HL-60 (cell line): ENCODE measurements around the gene MARF1.
"Not testable (repeated sequence)": the region's sequence is repeated elsewhere in the genome, so short reads cannot be mapped to it uniquely, and the experiment has no call there.

ENCODE experiments used
- DNase-seq, 2 experiments: peaks; one replicate each; pipeline ENCODE4 v3.0.0-alpha.2; 2010 to 2020; ENCODE audit warnings: low read depth in 1 of 2, low spot score in 1 of 2
- H3K27ac ChIP-seq: fragments of 250-450 bp; sonication (Bioruptor Pico); replicated peaks from 2 replicates; pipeline ENCODE4 v1.5.1; 2020; ENCODE audit warnings: mild to moderate bottlenecking, moderate library complexity
- H3K27me3 ChIP-seq: fragments of 250-450 bp; sonication (Bioruptor Pico); 2 replicates; pipeline ENCODE4 v1.5.1; 2021; ENCODE audit warnings: mild to moderate bottlenecking, moderate library complexity; ENCODE audit not compliant: insufficient read depth, poor library complexity, severe bottlenecking
- H3K4me3 ChIP-seq: replicated peaks from 2 replicates; pipeline ENCODE4 v1.5.1; 2011; ENCODE audit warnings: mild to moderate bottlenecking, control low read depth, low read length; ENCODE audit not compliant: insufficient read depth
- CTCF ChIP-seq: IDR thresholded peaks from one replicate; pipeline ENCODE4 v1.5.1; 2011; ENCODE audit warnings: low read length, control low read depth, inconsistent platforms; ENCODE audit not compliant: insufficient read depth
- GABPA ChIP-seq: IDR thresholded peaks from 2 replicates; pipeline ENCODE4 v1.6.1; 2012; ENCODE audit warnings: low read depth
- POLR2AphosphoS5 ChIP-seq: IDR thresholded peaks from 2 replicates; pipeline ENCODE4 v1.6.1; 2012; ENCODE audit warnings: low read depth
- REST ChIP-seq: IDR thresholded peaks from 2 replicates; pipeline ENCODE4 v1.6.1; 2012; ENCODE audit warnings: low read depth; ENCODE audit not compliant: insufficient replicate concordance
- SPI1 ChIP-seq: IDR thresholded peaks from 2 replicates; pipeline ENCODE4 v1.6.1; 2012; ENCODE audit warnings: low read depth, mild to moderate bottlenecking, borderline replicate concordance

MARF1 gene

GRCh38 chr16:15672514-15673167 lies 29.7 kb upstream of the MARF1 start:
- TF ChIP-seq GABPA (no peak), POLR2AphosphoS5 (peak; percentile 83), REST (peak; percentile 29)
- Histone ChIP-seq H3K27ac (peak overlapping the region; percentile 94), H3K4me3 (no peak overlapping the region), H3K27me3 (no peaks in the 10 kb centered on the region)
- peak; percentile 93 to 98 for DNase-seq

GRCh38 chr16:15672127-15672513 lies 29.2 kb upstream of the MARF1 start:
- peak in 1 of 2 experiments; percentile 38 for DNase-seq
- H3K27me3 ChIP-seq, H3K4me3 ChIP-seq: not testable (repeated sequence)
- H3K27ac ChIP-seq: peak overlapping the region; percentile 94

- TF ChIP-seq GABPA (no peak), REST (no peak), SPI1 (no peak), POLR2AphosphoS5 (no peak), CTCF (no peak)
- DNase-seq: no peak
- Histone ChIP-seq H3K27me3 (no peaks in the 10 kb centered on the region), H3K4me3 (no peak overlapping the region), H3K27ac (peak overlapping the region; percentile 94)
Observed at GRCh38 chr16:15671530-15672117, 28.7 kb upstream of the MARF1 start.

GRCh38 chr16:15667091-15667742 lies 24.3 kb upstream of the MARF1 start:
- H3K27me3 ChIP-seq: no peaks in the 10 kb centered on the region
- no peak overlapping the region for H3K27ac ChIP-seq

More at GRCh38 chr16:15667091-15667742, 24.3 kb upstream of the MARF1 start:
- TF ChIP-seq POLR2AphosphoS5 (no peak), REST (no peak), CTCF (no peak), GABPA (no peak), SPI1 (no peak)
- no peak overlapping the region for H3K4me3 ChIP-seq
- DNase-seq: no peak
